Measurements from ENCODE around the gene CLDN4.

CLDN4 gene

DNA sequence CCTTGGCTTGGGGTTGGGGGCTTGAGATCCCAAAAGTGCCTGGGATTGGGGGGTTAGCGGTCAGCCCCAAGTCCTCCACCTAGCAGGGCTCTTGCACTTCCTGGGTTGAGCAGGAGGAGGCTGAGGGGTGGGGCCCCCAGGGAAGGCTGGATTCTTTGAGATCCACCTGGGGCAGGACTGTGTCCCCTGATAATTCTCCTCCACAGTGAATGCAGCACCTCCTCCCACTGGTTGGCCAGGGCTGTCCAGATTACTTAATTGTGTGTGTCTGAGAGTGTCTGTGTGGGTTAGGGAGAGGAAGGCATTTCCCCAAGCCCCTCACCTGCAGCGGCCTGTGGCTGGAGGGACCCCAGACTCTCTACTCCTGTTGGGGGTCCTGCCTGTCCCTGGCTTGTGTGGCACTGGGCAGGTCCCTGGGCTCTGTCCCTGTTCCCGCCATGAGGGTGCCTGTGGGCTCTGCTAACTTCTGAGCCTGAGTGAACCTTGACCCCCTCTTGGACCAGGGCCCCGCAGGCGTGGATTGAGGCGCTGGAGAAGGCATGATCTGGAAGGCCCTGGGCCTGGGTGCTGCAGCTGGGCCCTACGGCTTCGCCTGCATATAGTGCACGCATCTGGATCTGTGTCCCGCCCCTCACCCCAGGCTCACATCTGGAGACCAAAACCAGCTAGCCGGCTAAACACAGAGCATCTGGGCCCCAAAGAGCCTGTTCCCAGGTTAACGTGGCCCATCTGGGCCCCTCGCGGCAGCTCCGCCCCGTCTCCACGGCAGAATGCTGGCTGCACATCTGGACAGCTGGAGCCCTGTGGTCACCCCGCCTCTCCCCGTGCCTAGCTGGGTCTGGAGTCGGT lies 40.6 kb downstream of the CLDN4 start:
- TF ChIP-seq MYC (IDR thresholded peaks at IDR 0.05; ENCODE audit: low read depth, low read length) (no peak), POLR2A (IDR thresholded peaks at IDR 0.05; ENCODE audit: extremely low read depth, insufficient read length) (no peak)
- TF ChIP-seq, protein P1, sequence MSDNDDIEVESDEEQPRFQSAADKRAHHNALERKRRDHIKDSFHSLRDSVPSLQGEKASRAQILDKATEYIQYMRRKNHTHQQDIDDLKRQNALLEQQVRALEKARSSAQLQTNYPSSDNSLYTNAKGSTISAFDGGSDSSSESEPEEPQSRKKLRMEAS (IDR thresholded peaks at IDR 0.05; ENCODE audit: low read depth, low read length): no peak
- TF ChIP-seq, protein P2, sequence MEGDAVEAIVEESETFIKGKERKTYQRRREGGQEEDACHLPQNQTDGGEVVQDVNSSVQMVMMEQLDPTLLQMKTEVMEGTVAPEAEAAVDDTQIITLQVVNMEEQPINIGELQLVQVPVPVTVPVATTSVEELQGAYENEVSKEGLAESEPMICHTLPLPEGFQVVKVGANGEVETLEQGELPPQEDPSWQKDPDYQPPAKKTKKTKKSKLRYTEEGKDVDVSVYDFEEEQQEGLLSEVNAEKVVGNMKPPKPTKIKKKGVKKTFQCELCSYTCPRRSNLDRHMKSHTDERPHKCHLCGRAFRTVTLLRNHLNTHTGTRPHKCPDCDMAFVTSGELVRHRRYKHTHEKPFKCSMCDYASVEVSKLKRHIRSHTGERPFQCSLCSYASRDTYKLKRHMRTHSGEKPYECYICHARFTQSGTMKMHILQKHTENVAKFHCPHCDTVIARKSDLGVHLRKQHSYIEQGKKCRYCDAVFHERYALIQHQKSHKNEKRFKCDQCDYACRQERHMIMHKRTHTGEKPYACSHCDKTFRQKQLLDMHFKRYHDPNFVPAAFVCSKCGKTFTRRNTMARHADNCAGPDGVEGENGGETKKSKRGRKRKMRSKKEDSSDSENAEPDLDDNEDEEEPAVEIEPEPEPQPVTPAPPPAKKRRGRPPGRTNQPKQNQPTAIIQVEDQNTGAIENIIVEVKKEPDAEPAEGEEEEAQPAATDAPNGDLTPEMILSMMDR (IDR thresholded peaks at IDR 0.05; ENCODE audit: low read depth, low read length): no peak
- DNase-seq (ENCODE audit: low read depth): no peak
- H3K4me3 ChIP-seq (ENCODE audit: low read depth, low read length): no peak overlapping the region

DNA sequence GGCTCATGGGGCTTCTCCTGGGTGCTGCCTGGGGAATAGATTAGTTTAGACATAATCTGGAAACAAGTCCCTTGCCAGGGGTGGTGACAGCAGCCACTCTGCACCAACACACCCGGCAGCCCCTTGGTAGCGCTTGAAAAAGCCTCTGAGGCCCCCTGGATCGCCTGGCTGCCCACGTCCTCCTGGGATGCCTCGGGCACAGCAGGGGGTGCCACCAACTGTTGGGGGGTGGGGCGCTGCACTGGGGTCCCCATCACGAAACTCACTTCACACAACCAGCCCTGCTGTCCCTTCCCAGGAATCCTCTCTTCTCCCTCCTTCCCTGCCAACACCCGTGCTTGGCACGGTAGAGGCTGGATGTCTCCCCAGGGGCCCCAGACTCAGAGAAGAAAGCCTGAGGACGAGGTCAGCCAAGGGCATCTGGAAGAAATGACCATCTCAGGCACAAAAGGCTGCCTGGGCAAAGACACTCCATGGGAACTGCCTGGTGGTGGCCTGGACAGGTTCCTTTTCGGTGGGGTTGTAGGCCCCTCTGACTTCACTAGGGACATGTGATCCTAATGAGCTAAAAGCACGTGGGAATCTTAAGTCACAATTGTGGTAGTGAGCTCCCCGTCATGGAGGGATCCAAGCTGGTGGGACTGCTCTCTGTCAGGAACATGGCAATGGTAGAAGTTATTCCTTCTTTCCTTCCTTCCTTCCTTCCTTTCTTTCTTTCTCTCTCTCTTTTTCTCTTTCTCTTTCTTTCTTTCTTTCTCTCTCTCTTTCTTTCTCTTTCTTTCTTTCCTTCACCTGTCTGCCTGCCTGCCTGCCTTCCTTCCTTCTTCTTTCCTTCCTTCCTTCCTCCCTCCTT lies 41.5 kb downstream of the CLDN4 start:
- TF ChIP-seq, protein P2 (IDR thresholded peaks at IDR 0.05; ENCODE audit: low read depth, low read length): no peak
- TF ChIP-seq MYC (IDR thresholded peaks at IDR 0.05; ENCODE audit: low read depth, low read length) (no peak; the same call in 1 of the 2 replicates), POLR2A (IDR thresholded peaks at IDR 0.05; ENCODE audit: extremely low read depth, insufficient read length) (no peak)
- TF ChIP-seq, protein P1 (IDR thresholded peaks at IDR 0.05; ENCODE audit: low read depth, low read length): peak; percentile 76
- no peak overlapping the region for H3K4me3 ChIP-seq (ENCODE audit: low read depth, low read length)
- DNase-seq (ENCODE audit: low read depth): no peak

DNA sequence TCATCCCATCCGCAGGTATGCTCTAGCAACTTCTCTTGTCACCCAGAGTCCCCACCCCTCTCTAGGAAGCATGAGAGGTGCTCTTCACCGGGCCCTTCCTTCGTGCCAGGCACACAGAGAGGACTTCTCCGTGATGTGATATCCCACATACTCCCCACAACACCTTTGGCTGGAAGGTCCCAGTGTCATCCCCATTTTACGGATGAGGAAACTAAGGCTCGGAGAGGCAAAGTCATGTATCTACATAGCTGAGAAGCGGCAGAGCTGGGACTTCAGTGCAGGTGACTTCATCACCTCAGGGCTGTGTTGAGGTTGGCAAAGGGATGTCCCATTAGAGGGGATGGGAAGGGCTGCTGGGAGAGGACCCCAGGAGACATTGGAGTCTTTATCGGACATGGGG lies 45.6 kb downstream of the CLDN4 start:
- TF ChIP-seq, protein P1 (IDR thresholded peaks at IDR 0.05; ENCODE audit: low read depth, low read length): no peak
- TF ChIP-seq MYC (IDR thresholded peaks at IDR 0.05; ENCODE audit: low read depth, low read length): no peak
- no peak for TF ChIP-seq POLR2A (IDR thresholded peaks at IDR 0.05; ENCODE audit: extremely low read depth, insufficient read length)
- TF ChIP-seq, protein P2 (IDR thresholded peaks at IDR 0.05; ENCODE audit: low read depth, low read length): no peak
- no peak overlapping the region for H3K4me3 ChIP-seq (ENCODE audit: low read depth, low read length)
- DNase-seq (ENCODE audit: low read depth): no peak

DNA sequence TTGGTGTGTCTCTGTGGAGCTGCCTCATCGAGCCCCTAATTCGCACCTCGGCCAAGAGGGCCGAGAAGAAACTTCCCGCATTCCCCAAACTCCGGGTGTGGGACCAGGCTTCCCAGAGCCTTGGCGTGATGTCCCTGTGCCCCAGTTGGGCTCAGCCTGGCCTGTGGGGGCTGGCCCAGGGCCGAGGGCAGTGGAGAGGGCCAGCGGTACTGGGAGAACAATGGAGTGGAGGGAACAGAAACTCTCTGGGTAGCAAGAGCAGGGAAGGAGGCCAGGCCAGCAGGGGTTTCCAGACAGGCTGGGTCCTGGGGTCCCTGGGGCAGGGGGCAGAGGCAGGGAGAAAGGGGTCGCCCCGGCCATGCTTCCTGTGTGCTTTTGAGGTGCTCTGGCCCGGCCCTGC lies 46.2 kb downstream of the CLDN4 start:
- no peak overlapping the region for H3K4me3 ChIP-seq (ENCODE audit: low read depth, low read length)
- DNase-seq (ENCODE audit: low read depth): no peak
- TF ChIP-seq, protein P1 (IDR thresholded peaks at IDR 0.05; ENCODE audit: low read depth, low read length): no peak
- TF ChIP-seq MYC (IDR thresholded peaks at IDR 0.05; ENCODE audit: low read depth, low read length) (no peak), POLR2A (IDR thresholded peaks at IDR 0.05; ENCODE audit: extremely low read depth, insufficient read length) (no peak)
- TF ChIP-seq, protein P2 (IDR thresholded peaks at IDR 0.05; ENCODE audit: low read depth, low read length): no peak

DNA sequence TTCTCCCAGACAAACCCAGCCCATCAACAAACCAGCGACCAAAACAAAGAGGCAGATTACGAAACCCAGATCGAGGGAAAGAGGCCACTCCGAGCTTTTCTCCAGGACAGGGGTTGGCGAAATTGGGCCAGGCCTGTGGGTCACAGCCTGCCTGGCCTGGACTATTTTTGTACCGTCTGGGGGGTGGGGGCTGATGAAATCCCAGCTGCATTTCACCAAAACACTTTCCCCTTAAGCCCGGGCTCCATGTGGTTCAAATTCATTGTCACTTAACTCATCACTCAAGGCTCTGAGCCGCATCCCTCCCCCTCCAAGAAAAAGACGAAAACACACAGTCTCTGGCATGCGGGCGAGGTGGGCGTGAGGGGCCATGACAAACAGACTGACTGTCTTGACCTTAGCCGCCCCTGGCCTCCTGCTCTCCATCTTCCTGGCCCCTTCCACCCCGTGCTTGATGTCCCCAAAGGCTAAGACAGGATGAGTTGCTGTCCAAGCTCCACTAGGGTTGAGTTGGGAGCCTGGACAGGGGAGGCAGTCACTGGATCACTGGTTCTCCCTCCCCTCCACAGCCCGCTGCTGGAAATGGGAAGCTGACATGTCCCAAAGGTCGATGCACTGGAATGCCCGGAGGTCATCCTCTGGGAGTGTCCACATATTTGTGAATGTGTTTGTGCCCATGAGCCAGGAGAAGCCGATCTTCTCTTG lies 49.3 kb downstream of the CLDN4 start:
- TF ChIP-seq, protein P1 (IDR thresholded peaks at IDR 0.05; ENCODE audit: low read depth, low read length): no peak
- TF ChIP-seq MYC (IDR thresholded peaks at IDR 0.05; ENCODE audit: low read depth, low read length) (no peak), POLR2A (IDR thresholded peaks at IDR 0.05; ENCODE audit: extremely low read depth, insufficient read length) (no peak)
- TF ChIP-seq, protein P2 (IDR thresholded peaks at IDR 0.05; ENCODE audit: low read depth, low read length): no peak
- no peak for DNase-seq (ENCODE audit: low read depth)
- no peak overlapping the region for H3K4me3 ChIP-seq (ENCODE audit: low read depth, low read length)

All from NB4 (cell line).